K562 (cell line): ENCODE results near the gene COX4I2. TPM values are rescaled to one million over a fixed set of nuclear protein-coding genes. Genes with fewer than 3 reads are reported as not detected.

ENCODE experiments used
- E2F3 ChIP-seq: fragments of 250-450 bp; sonication (Bioruptor Pico); IDR thresholded peaks from 2 replicates; pipeline ENCODE4 v1.4.0; 2020; ENCODE audit warnings: mild to moderate bottlenecking
- KLF10 ChIP-seq: fragments of 250-450 bp; sonication (Bioruptor Pico); IDR thresholded peaks from 2 replicates; pipeline ENCODE4 v1.6.1; 2021; ENCODE audit warnings: matching md5 sums
- MEF2D ChIP-seq: conservative IDR thresholded peaks from 2 replicates; pipeline ENCODE4 v1.6.1; 2016; ENCODE audit warnings: low read depth, missing genetic modification characterization, missing compliant biosample characterization
- ZNF561 ChIP-seq: fragments of 450-650 bp; formaldehyde crosslinking; conservative IDR thresholded peaks from 2 replicates; pipeline ENCODE4 v1.4.0; 2020; ENCODE audit warnings: mild to moderate bottlenecking, moderate library complexity
- polyA plus RNA-seq, 8 experiments: library from polyadenylated mRNA; depleted of rRNA in 4 of 8; stranded (reverse) in 5 of 8; unstranded in 3 of 8; fragments of >200 nt; fragmentation: Nextera tagmentation in 2 of 8; fragmentation: Illumina TruSeq in 1 of 8; extraction: Ambion mirVana in 2 of 8; extraction: Trizol in 1 of 8; gene quantifications; 2 replicates each; pipeline versions ENCODE4 v1.2.1 to v1.2.3, GENCODE V29; 2011 to 2014; ENCODE audit warnings: inconsistent platforms in 1 of 8, missing spikeins in 1 of 8
- total RNA-seq, 7 experiments: library from RNA; depleted of rRNA in 6 of 7; stranded (reverse); fragments of >200 nt in 6 of 7; fragmentation: Illumina TruSeq in 2 of 7; extraction: Trizol in 2 of 7; gene quantifications; 2 replicates each; pipeline versions ENCODE4 v1.2.1 to v1.2.3, GENCODE V29; 2011 to 2021; ENCODE audit warnings: low replicate concordance in 1 of 7
- TF ChIP-seq, protein P1 (sequence below): fragments of 250-450 bp; sonication (Bioruptor Pico); IDR thresholded peaks from 2 replicates; pipeline ENCODE4 v1.4.0; 2020; ENCODE audit warnings: mild to moderate bottlenecking, moderate library complexity
- TF ChIP-seq, protein P2 (sequence below), 3 experiments: fragments of 200-800 bp in 1 of 3; fragments of 250-450 bp in 1 of 3; fragments of 450-650 bp in 1 of 3; sonication (Bioruptor Pico) in 1 of 3; sonication (Bioruptor generic) in 1 of 3; formaldehyde crosslinking in 1 of 3; IDR thresholded peaks; 2 replicates each; pipeline versions ENCODE4 v1.6.1 to v1.8.0; 2016 to 2022; ENCODE audit warnings: mild to moderate bottlenecking in 2 of 3, missing genetic modification characterization in 2 of 3, missing compliant biosample characterization in 1 of 3, moderate library complexity in 1 of 3
- TF ChIP-seq, protein P3 (sequence below), 2 experiments: fragments of 450-650 bp; IDR thresholded peaks; 2 replicates each; pipeline ENCODE4 v1.6.1; 2016; ENCODE audit warnings: mild to moderate bottlenecking in 2 of 2, borderline replicate concordance in 1 of 2, low read depth in 1 of 2, moderate library complexity in 1 of 2

COX4I2 gene
- total and polyA plus RNA-seq, 9 of the 15 experiments (the other 6 are each of a cell fraction or from before 2014, with no cell fraction given): not detected

GRCh38 chr20:31605031-31605901, 32.4 kb upstream of the COX4I2 start, which contains the start of gene ID1 (continued):
- TF ChIP-seq, protein P1, sequence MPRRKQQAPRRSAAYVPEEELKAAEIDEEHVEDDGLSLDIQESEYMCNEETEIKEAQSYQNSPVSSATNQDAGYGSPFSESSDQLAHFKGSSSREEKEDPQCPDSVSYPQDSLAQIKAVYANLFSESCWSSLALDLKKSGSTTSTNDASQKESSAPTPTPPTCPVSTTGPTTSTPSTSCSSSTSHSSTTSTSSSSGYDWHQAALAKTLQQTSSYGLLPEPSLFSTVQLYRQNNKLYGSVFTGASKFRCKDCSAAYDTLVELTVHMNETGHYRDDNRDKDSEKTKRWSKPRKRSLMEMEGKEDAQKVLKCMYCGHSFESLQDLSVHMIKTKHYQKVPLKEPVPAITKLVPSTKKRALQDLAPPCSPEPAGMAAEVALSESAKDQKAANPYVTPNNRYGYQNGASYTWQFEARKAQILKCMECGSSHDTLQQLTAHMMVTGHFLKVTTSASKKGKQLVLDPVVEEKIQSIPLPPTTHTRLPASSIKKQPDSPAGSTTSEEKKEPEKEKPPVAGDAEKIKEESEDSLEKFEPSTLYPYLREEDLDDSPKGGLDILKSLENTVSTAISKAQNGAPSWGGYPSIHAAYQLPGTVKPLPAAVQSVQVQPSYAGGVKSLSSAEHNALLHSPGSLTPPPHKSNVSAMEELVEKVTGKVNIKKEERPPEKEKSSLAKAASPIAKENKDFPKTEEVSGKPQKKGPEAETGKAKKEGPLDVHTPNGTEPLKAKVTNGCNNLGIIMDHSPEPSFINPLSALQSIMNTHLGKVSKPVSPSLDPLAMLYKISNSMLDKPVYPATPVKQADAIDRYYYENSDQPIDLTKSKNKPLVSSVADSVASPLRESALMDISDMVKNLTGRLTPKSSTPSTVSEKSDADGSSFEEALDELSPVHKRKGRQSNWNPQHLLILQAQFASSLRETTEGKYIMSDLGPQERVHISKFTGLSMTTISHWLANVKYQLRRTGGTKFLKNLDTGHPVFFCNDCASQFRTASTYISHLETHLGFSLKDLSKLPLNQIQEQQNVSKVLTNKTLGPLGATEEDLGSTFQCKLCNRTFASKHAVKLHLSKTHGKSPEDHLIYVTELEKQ: no peak
- TF ChIP-seq E2F3: no peak
- TF ChIP-seq, protein P2, sequence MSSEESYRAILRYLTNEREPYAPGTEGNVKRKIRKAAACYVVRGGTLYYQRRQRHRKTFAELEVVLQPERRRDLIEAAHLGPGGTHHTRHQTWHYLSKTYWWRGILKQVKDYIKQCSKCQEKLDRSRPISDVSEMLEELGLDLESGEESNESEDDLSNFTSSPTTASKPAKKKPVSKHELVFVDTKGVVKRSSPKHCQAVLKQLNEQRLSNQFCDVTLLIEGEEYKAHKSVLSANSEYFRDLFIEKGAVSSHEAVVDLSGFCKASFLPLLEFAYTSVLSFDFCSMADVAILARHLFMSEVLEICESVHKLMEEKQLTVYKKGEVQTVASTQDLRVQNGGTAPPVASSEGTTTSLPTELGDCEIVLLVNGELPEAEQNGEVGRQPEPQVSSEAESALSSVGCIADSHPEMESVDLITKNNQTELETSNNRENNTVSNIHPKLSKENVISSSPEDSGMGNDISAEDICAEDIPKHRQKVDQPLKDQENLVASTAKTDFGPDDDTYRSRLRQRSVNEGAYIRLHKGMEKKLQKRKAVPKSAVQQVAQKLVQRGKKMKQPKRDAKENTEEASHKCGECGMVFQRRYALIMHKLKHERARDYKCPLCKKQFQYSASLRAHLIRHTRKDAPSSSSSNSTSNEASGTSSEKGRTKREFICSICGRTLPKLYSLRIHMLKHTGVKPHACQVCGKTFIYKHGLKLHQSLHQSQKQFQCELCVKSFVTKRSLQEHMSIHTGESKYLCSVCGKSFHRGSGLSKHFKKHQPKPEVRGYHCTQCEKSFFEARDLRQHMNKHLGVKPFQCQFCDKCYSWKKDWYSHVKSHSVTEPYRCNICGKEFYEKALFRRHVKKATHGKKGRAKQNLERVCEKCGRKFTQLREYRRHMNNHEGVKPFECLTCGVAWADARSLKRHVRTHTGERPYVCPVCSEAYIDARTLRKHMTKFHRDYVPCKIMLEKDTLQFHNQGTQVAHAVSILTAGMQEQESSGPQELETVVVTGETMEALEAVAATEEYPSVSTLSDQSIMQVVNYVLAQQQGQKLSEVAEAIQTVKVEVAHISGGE (CRISPR knock-in tag; IDR thresholded peaks at IDR 0.05): no peak; a peak in 1 of 6 replicates
- TF ChIP-seq ZNF561 (CRISPR knock-in tag): no peak
- no peak for TF ChIP-seq KLF10 (CRISPR knock-in tag)
- TF ChIP-seq, protein P3, sequence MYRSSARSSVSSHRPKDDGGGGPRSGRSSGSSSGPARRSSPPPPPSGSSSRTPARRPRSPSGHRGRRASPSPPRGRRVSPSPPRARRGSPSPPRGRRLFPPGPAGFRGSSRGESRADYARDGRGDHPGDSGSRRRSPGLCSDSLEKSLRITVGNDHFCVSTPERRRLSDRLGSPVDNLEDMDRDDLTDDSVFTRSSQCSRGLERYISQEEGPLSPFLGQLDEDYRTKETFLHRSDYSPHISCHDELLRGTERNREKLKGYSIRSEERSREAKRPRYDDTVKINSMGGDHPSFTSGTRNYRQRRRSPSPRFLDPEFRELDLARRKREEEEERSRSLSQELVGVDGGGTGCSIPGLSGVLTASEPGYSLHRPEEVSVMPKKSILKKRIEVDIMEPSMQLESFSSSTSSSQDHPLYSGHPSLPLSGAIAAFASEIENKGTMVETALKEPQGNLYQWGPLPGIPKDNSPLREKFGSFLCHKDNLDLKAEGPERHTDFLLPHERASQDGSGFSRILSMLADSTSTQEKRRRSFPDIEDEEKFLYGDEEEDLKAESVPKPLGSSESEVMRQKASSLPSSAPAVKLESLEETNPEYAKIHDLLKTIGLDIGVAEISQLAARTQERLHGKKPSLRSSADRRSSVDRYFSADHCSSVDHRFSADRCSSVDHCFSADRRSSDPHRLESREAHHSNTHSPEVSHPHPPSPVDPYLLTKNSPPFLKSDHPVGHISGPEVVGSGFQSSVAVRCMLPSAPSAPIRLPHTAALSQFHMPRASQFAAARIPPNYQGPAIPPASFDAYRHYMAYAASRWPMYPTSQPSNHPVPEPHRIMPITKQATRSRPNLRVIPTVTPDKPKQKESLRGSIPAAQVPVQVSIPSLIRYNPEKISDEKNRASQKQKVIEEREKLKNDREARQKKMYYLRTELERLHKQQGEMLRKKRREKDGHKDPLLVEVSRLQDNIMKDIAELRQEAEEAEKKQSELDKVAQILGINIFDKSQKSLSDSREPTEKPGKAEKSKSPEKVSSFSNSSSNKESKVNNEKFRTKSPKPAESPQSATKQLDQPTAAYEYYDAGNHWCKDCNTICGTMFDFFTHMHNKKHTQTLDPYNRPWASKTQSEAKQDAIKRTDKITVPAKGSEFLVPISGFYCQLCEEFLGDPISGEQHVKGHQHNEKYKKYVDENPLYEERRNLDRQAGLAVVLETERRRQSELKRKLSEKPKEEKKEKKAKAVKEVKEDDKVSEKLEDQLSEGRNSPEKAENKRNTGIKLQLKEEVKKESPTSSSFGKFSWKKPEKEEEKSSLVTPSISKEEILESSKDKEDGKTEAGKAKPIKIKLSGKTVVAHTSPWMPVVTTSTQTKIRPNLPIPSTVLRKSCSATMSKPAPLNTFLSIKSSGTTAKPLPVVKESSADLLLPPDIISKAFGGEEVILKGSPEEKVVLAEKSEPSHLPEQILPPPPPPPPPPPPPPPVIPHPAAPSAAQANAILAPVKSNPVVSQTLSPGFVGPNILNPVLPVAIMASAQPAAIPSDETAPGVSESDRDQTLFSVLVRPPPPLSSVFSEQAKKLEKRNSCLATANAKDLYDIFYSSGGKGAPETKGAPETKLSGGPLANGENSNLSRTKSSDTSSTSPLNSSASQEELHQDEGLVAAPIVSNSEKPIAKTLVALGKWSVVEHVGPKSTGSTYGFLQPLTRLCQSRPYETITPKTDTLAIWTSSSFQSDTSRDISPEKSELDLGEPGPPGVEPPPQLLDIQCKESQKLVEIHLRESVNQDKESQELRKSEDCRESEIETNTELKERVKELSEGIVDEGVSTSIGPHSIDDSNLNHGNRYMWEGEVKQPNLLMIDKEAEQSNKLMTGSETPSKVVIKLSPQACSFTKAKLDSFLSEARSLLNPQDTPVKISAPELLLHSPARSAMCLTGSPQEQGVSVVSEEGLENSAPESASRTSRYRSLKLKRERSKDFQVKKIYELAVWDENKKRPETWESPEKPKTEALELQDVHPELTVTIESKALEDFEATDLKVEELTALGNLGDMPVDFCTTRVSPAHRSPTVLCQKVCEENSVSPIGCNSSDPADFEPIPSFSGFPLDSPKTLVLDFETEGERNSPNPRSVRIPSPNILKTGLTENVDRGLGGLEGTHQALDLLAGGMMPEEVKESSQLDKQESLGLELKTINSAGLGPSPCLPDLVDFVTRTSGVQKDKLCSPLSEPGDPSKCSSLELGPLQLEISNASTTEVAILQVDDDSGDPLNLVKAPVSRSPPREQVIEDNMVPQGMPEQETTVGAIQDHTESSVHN (IDR thresholded peaks at IDR 0.05; ENCODE audit: borderline replicate concordance in 1 of 2, low read depth in 1 of 2): no peak
- no peak for TF ChIP-seq MEF2D (tag)
